Gastrocnemius medialis (tissue), 4 donors: ENCODE data around the gene CABP7.

Experiments used
- POLR2A ChIP-seq, 2 donors: fragments of 450-650 bp; IDR thresholded peaks; one replicate each; pipeline ENCODE4 v1.6.1; 2017; ENCODE audit warnings: antibody characterized with exemption in 2 of 2, mild to moderate bottlenecking in 2 of 2, moderate library complexity in 2 of 2
- TF ChIP-seq, protein P1 (sequence below), 5 experiments: fragments of 450-650 bp in 3 of 5; fragments of 200-600 bp in 2 of 5; sonication (generic) in 2 of 5; IDR thresholded peaks in 4 of 5; conservative IDR thresholded peaks in 1 of 5; 1 replicate in 4 of 5; 2 replicates in 1 of 5; pipeline ENCODE4 v1.5.1; 2016 to 2019; ENCODE audit warnings: antibody characterized with exemption in 5 of 5, mild to moderate bottlenecking in 3 of 5, moderate library complexity in 3 of 5

DNA sequence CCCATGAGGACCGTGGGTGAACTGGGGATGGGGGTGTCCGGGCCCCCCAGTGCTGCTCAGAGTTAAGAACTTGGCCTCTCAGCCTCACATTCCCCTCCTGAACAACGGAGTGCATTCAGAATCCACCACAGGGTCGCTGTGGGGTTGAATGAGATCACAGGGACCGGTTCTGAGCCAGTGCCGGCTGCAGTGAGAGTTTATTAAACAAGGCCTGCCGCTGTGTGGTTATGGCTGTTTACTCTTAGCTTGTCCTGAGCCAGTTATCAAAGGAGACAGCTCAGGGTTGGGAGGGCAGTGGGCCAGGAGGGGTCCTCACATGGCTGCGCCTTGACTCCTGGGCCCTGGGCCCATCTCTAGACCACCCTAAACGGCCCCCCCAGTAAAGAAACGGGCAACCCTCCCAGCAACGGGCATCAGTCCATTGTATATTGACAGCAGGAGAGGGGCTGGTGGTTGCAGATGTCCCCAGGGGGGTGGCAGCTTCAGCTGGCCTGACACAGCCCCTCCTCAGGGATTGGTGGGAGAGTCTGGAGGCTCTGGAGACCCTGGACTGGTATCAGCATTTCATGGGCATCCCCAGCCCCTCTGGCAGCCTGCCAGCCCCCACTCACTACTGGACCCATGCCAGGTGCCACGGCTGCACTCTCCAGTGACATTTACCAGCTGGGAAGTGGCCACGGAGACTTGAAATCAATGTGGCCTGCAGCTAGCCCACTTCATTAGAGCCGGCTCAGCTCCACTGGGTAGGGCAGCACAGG is 15.1 kb upstream of the CABP7 start:
- TF ChIP-seq, protein P1, sequence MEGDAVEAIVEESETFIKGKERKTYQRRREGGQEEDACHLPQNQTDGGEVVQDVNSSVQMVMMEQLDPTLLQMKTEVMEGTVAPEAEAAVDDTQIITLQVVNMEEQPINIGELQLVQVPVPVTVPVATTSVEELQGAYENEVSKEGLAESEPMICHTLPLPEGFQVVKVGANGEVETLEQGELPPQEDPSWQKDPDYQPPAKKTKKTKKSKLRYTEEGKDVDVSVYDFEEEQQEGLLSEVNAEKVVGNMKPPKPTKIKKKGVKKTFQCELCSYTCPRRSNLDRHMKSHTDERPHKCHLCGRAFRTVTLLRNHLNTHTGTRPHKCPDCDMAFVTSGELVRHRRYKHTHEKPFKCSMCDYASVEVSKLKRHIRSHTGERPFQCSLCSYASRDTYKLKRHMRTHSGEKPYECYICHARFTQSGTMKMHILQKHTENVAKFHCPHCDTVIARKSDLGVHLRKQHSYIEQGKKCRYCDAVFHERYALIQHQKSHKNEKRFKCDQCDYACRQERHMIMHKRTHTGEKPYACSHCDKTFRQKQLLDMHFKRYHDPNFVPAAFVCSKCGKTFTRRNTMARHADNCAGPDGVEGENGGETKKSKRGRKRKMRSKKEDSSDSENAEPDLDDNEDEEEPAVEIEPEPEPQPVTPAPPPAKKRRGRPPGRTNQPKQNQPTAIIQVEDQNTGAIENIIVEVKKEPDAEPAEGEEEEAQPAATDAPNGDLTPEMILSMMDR (IDR thresholded peaks at IDR 0.05 in 4 of 5, conservative IDR thresholded peaks at IDR 0.05 in 1 of 5), result no peak
- no peak for TF ChIP-seq POLR2A (IDR thresholded peaks at IDR 0.05)
